HFFc6 (cell line): Measurements from ENCODE around the gene ANKH. TPM values are rescaled to one million over a fixed set of nuclear protein-coding genes. Genes with fewer than 3 reads are reported as not detected.
"Not testable (repeated sequence)": the region's sequence is repeated elsewhere in the genome, so short reads cannot be mapped to it uniquely, and the experiment has no call there.

Experiments used
- DNase-seq: peaks from one replicate; pipeline ENCODE4 v3.0.0-alpha.2; 2018
- H3K27ac Mint-ChIP-seq: 2 replicates; pipeline ENCODE4 v1.8.0; 2020; ENCODE audit warnings: mild to moderate bottlenecking, mixed read lengths
- H3K27me3 Mint-ChIP-seq: 2 replicates; pipeline ENCODE4 v1.8.0; 2021; ENCODE audit warnings: mild to moderate bottlenecking, moderate library complexity, mixed read lengths; ENCODE audit not compliant: insufficient read depth
- H3K36me3 Mint-ChIP-seq: 2 replicates; pipeline ENCODE4 v1.8.0; 2021; ENCODE audit warnings: low read depth, mixed read lengths
- H3K4me1 Mint-ChIP-seq: 2 replicates; pipeline ENCODE4 v1.8.0; 2020; ENCODE audit warnings: low read depth, mixed read lengths
- H3K4me3 Mint-ChIP-seq: 2 replicates; pipeline ENCODE4 v1.8.0; 2020; ENCODE audit warnings: mild to moderate bottlenecking, moderate library complexity, mixed read lengths
- H3K9me3 Mint-ChIP-seq: 2 replicates; pipeline ENCODE4 v1.8.0; 2020; ENCODE audit warnings: mild to moderate bottlenecking, mixed read lengths
- CTCF ChIP-seq: fragments of 200-600 bp; sonication (generic); IDR thresholded peaks from 2 replicates; pipeline ENCODE4 v1.5.0; 2021; ENCODE audit warnings: antibody characterized with exemption, mild to moderate bottlenecking
- total RNA-seq, 6 experiments: library from RNA; stranded (reverse); fragmentation: NEBNext Ultra II Directional; extraction: Animal tissue kit (Norgen Biotek cat#: 25700); gene quantifications; 2 replicates in 1 of 6; 3 replicates in 5 of 6; pipeline ENCODE4 v1.2.3, GENCODE V29; 2021

Gene ANKH
- total RNA-seq, 6 experiments from 2014 or later: 32.5 to 35.7 (median 33.0) TPM

GRCh38 chr5:14842117-14842516, 29.5 kb downstream of the ANKH start:
- Mint-ChIP-seq H3K4me3 (no peak overlapping the region), H3K9me3 (no peaks in the 10 kb centered on the region), H3K4me1 (no peaks in the 10 kb centered on the region), H3K27ac (no peak overlapping the region), H3K27me3 (peaks cover 2% of the 10 kb centered on the region; the same call in 1 of the 2 replicates), H3K36me3 (no peaks in the 10 kb centered on the region)
- no peak for TF ChIP-seq CTCF
- no peak for DNase-seq

- H3K36me3 Mint-ChIP-seq: no peaks in the 10 kb centered on the region
- no peak for TF ChIP-seq CTCF
- H3K4me1 Mint-ChIP-seq: no peaks in the 10 kb centered on the region; the same call in 1 of the 2 replicates
Observed at GRCh38 chr5:14840624-14841023, 31.0 kb downstream of the ANKH start.

GRCh38 chr5:14838396-14839319, 32.9 kb downstream of the ANKH start:
- no peak for DNase-seq
- peaks cover 8% of the 10 kb centered on the region for H3K4me1 Mint-ChIP-seq
- TF ChIP-seq CTCF: no peak
- no peak overlapping the region for H3K27ac Mint-ChIP-seq
- no peak overlapping the region for H3K4me3 Mint-ChIP-seq
- H3K36me3 Mint-ChIP-seq: no peaks in the 10 kb centered on the region
- no peaks in the 10 kb centered on the region for H3K9me3 Mint-ChIP-seq
- H3K27me3 Mint-ChIP-seq: peaks cover 2% of the 10 kb centered on the region; the same call in 1 of the 2 replicates

More at GRCh38 chr5:14840624-14841023, 31.0 kb downstream of the ANKH start:
- peaks cover 2% of the 10 kb centered on the region; the same call in 1 of the 2 replicates for H3K27me3 Mint-ChIP-seq
- no peak for DNase-seq
- no peak overlapping the region for H3K27ac Mint-ChIP-seq
- H3K9me3 Mint-ChIP-seq: no peaks in the 10 kb centered on the region
- H3K4me3 Mint-ChIP-seq: no peak overlapping the region

- not testable (repeated sequence) for H3K4me3 Mint-ChIP-seq, H3K27me3 Mint-ChIP-seq, H3K4me1 Mint-ChIP-seq, DNase-seq, H3K27ac Mint-ChIP-seq, H3K9me3 Mint-ChIP-seq, H3K36me3 Mint-ChIP-seq
Observed at GRCh38 chr5:14837423-14838122, 34.0 kb downstream of the ANKH start.

- H3K27me3 Mint-ChIP-seq: no peaks in the 10 kb centered on the region
- DNase-seq: no peak
- H3K4me1 Mint-ChIP-seq: peaks cover 8% of the 10 kb centered on the region
Observed at GRCh38 chr5:14834584-14835550, 36.7 kb downstream of the ANKH start.

More at GRCh38 chr5:14834584-14835550, 36.7 kb downstream of the ANKH start:
- H3K4me3 Mint-ChIP-seq: no peak overlapping the region
- H3K27ac Mint-ChIP-seq: no peak overlapping the region
- no peaks in the 10 kb centered on the region for H3K9me3 Mint-ChIP-seq
- no peak for TF ChIP-seq CTCF
- H3K36me3 Mint-ChIP-seq: no peaks in the 10 kb centered on the region
